HG03025 (cell line): ENCODE data around the gene FAM83E.
"Not testable (repeated sequence)": the region's sequence is repeated elsewhere in the genome, so short reads cannot be mapped to it uniquely, and the experiment has no call there.

ENCODE experiments used
- ATAC-seq: cut with Tn5 transposase; IDR thresholded peaks from one replicate; pipeline ENCODE4 v1.9.1; 2021; ENCODE audit warnings: mild to moderate bottlenecking, moderate library complexity; ENCODE audit not compliant: unreplicated experiment, low FRiP score

Gene FAM83E

GRCh38 chr19:48642862-48643261, 28.0 kb upstream of the FAM83E start:
- ATAC-seq = no peak

GRCh38 chr19:48641850-48642249, 27.0 kb upstream of the FAM83E start:
- ATAC-seq = no peak

- ATAC-seq = no peak
Observed at GRCh38 chr19:48639483-48640375, 24.9 kb upstream of the FAM83E start.

GRCh38 chr19:48638831-48639381, 24.0 kb upstream of the FAM83E start:
- no peak for ATAC-seq

GRCh38 chr19:48637948-48638830, 23.3 kb upstream of the FAM83E start:
- peak; percentile 7 for ATAC-seq

GRCh38 chr19:48637449-48637947, 22.6 kb upstream of the FAM83E start:
- ATAC-seq = peak; percentile 60

GRCh38 chr19:48636859-48637448, 22.1 kb upstream of the FAM83E start, which contains the start of gene DBP:
Gene DBP, minus strand, starts transcription at chr19:48637379. Its CDS starts 385 bp downstream, at chr19:48636994.
- ATAC-seq = no peak

GRCh38 chr19:48635966-48636858, 21.3 kb upstream of the FAM83E start:
- ATAC-seq = no peak

GRCh38 chr19:48635263-48635965, 20.5 kb upstream of the FAM83E start:
- no peak for ATAC-seq

GRCh38 chr19:48634424-48635262, 19.8 kb upstream of the FAM83E start:
- peak; percentile 24 for ATAC-seq

- ATAC-seq = no peak
Observed at GRCh38 chr19:48634036-48634342, 19.1 kb upstream of the FAM83E start.

GRCh38 chr19:48633148-48634035, 18.5 kb upstream of the FAM83E start:
- ATAC-seq = no peak

- ATAC-seq = no peak
Observed at GRCh38 chr19:48632692-48633147, 17.8 kb upstream of the FAM83E start.

GRCh38 chr19:48632286-48632685, 17.4 kb upstream of the FAM83E start:
- ATAC-seq = not testable (repeated sequence)

GRCh38 chr19:48631225-48631624, 16.3 kb upstream of the FAM83E start:
- ATAC-seq = no peak

GRCh38 chr19:48630296-48631063, 15.6 kb upstream of the FAM83E start:
- ATAC-seq = no peak
